OCI-LY7 (cell line): ENCODE measurements around the gene RPL37A. TPM values are rescaled to one million over a fixed set of nuclear protein-coding genes. Genes with fewer than 3 reads are reported as not detected.

Experiments used
- BruUV-seq: library from RNA; stranded (reverse); fragments of 400-500 nt; replicated peaks from 2 replicates; lab custom pipeline; 2021; lab: Mats Ljungman, UMichigan
- CTCF ChIA-PET: fragments of 300-600 bp; sonication (Branson Sonifier 250); formaldehyde crosslinking; loops from one replicate; lab custom pipeline; 2022; ENCODE audit warnings: antibody characterized with exemption; ENCODE audit not compliant: unreplicated experiment; lab: Charles Lee
- POLR2A ChIA-PET: fragments of 300-600 bp; sonication (Branson Sonifier 250); formaldehyde crosslinking; loops from one replicate; lab custom pipeline; 2022; ENCODE audit warnings: antibody characterized with exemption; lab: Charles Lee
- DNase-seq: peaks from one replicate; pipeline ENCODE4 v3.0.0-alpha.2; 2015; ENCODE audit warnings: low spot score
- H2AFZ ChIP-seq: fragments of 200-600 bp; sonication (generic), shearing (Covaris generic); 2 replicates; pipeline ENCODE4 v1.6.1; 2014; ENCODE audit warnings: mild to moderate bottlenecking, antibody characterized with exemption, low read length, moderate library complexity
- H3K27ac ChIP-seq: fragments of 200-600 bp; sonication (generic); 2 replicates; pipeline ENCODE4 v1.5.1; 2014; ENCODE audit warnings: mixed run types, low read depth, mild to moderate bottlenecking, moderate library complexity, low read length, inconsistent platforms; ENCODE audit not compliant: poor library complexity, severe bottlenecking
- H3K36me3 ChIP-seq: fragments of 200-600 bp; sonication (generic); 2 replicates; pipeline ENCODE4 v1.6.1; 2014; ENCODE audit warnings: mild to moderate bottlenecking, antibody characterized with exemption, low read length, moderate library complexity, mixed read lengths; ENCODE audit not compliant: insufficient read depth
- H3K4me1 ChIP-seq: fragments of 200-600 bp; sonication (generic); 2 replicates; pipeline ENCODE4 v1.5.1; 2014; ENCODE audit warnings: mild to moderate bottlenecking, low read length; ENCODE audit not compliant: insufficient read depth, poor library complexity, severe bottlenecking
- H3K4me2 ChIP-seq: fragments of 200-600 bp; sonication (generic); 2 replicates; pipeline ENCODE4 v1.6.1; 2014; ENCODE audit warnings: mild to moderate bottlenecking, low read length
- H3K4me3 ChIP-seq: fragments of 200-600 bp; sonication (generic); 2 replicates; pipeline ENCODE4 v1.5.1; 2014; ENCODE audit warnings: mild to moderate bottlenecking, low read depth, low read length; ENCODE audit not compliant: poor library complexity, severe bottlenecking
- H3K79me2 ChIP-seq: fragments of 200-600 bp; sonication (generic); 2 replicates; pipeline ENCODE4 v1.6.1; 2016; ENCODE audit warnings: low read depth, mild to moderate bottlenecking, low read length, moderate library complexity, mixed read lengths; ENCODE audit not compliant: insufficient read depth
- H3K9me2 ChIP-seq: fragments of 200-600 bp; sonication (generic); 2 replicates; pipeline ENCODE4 v1.6.1; 2016; ENCODE audit warnings: mild to moderate bottlenecking, low read length, mixed read lengths; ENCODE audit not compliant: insufficient read depth
- H3K9me3 ChIP-seq: fragments of 200-600 bp; sonication (generic); 2 replicates; pipeline ENCODE4 v1.6.1; 2014; ENCODE audit warnings: mild to moderate bottlenecking, mixed run types, low read length, mixed read lengths
- H4K20me1 ChIP-seq: fragments of 200-600 bp; sonication (generic); 2 replicates; pipeline ENCODE4 v1.6.1; 2014; ENCODE audit warnings: mild to moderate bottlenecking, antibody characterized with exemption, low read length, moderate library complexity, mixed read lengths; ENCODE audit not compliant: insufficient read depth
- EZH2phosphoT487 ChIP-seq: fragments of 200-600 bp; sonication (generic); IDR thresholded peaks from 2 replicates; pipeline ENCODE4 v1.6.1; 2018; ENCODE audit warnings: low read depth, borderline replicate concordance, mild to moderate bottlenecking, mixed run types, antibody characterized with exemption, low read length, moderate library complexity, mixed read lengths
- intact Hi-C: fragments of 100-400 bp; cut with micrococcal nuclease; formaldehyde crosslinking; loops from one replicate; pipeline ENCODE4 v1.10.0; 2022; ENCODE audit not compliant: unreplicated experiment
- total RNA-seq, 2 experiments: library from RNA; depleted of rRNA in 1 of 2; stranded (reverse); fragments of >200 nt in 1 of 2; shearing (Covaris generic) in 1 of 2; gene quantifications; 2 replicates each; pipeline ENCODE4 v1.2.3, GENCODE V29; 2014 to 2022
- TF ChIP-seq, protein P1 (sequence below): fragments of 200-600 bp; sonication (generic); conservative IDR thresholded peaks from 2 replicates; pipeline ENCODE4 v1.5.1; 2014; ENCODE audit warnings: mild to moderate bottlenecking, antibody characterized with exemption, low read length, moderate library complexity, mixed read lengths

Gene RPL37A
- total RNA-seq, 2 experiments from 2014 or later = 3,500 to 4,020 TPM

DNA sequence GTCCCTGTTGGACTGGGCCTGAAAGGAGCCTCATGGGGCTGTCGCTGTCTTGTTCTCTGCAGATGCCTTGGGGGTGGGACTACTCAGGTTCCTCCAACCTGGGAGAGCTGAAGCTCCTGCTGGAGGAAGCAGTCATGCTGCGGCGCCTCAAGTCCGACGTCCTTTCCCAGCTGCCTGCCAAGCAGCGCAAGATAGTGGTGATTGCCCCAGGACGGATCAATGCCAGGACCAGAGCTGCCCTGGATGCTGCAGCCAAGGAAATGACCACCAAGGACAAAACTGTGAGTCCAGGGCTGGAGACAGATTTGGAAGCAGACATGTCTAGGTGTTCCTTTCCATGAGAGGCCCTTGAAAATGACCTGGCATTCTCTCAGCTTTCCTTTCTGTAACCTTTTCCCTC is 47.9 kb upstream of the RPL37A start:
- H4K20me1 ChIP-seq = no peaks in the 10 kb centered on the region
- ChIA-PET POLR2A (no interaction called here), CTCF (no interaction called here)
- H2AFZ ChIP-seq = no peak overlapping the region
- no TSS peak for BruUV-seq
- no peak overlapping the region for H3K4me3 ChIP-seq
- no peaks in the 10 kb centered on the region for H3K9me2 ChIP-seq
- no peak overlapping the region for H3K4me2 ChIP-seq
- TF ChIP-seq EZH2phosphoT487 = no peak
- TF ChIP-seq, protein P1, sequence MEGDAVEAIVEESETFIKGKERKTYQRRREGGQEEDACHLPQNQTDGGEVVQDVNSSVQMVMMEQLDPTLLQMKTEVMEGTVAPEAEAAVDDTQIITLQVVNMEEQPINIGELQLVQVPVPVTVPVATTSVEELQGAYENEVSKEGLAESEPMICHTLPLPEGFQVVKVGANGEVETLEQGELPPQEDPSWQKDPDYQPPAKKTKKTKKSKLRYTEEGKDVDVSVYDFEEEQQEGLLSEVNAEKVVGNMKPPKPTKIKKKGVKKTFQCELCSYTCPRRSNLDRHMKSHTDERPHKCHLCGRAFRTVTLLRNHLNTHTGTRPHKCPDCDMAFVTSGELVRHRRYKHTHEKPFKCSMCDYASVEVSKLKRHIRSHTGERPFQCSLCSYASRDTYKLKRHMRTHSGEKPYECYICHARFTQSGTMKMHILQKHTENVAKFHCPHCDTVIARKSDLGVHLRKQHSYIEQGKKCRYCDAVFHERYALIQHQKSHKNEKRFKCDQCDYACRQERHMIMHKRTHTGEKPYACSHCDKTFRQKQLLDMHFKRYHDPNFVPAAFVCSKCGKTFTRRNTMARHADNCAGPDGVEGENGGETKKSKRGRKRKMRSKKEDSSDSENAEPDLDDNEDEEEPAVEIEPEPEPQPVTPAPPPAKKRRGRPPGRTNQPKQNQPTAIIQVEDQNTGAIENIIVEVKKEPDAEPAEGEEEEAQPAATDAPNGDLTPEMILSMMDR = no peak
- H3K79me2 ChIP-seq = no peaks in the 10 kb centered on the region
- peaks cover 87% of the 10 kb centered on the region for H3K36me3 ChIP-seq
- H3K9me3 ChIP-seq = no peaks in the 10 kb centered on the region
- intact Hi-C loops = no loop called here
- no peaks in the 10 kb centered on the region for H3K4me1 ChIP-seq
- H3K27ac ChIP-seq = no peak overlapping the region
- DNase-seq = no peak

DNA sequence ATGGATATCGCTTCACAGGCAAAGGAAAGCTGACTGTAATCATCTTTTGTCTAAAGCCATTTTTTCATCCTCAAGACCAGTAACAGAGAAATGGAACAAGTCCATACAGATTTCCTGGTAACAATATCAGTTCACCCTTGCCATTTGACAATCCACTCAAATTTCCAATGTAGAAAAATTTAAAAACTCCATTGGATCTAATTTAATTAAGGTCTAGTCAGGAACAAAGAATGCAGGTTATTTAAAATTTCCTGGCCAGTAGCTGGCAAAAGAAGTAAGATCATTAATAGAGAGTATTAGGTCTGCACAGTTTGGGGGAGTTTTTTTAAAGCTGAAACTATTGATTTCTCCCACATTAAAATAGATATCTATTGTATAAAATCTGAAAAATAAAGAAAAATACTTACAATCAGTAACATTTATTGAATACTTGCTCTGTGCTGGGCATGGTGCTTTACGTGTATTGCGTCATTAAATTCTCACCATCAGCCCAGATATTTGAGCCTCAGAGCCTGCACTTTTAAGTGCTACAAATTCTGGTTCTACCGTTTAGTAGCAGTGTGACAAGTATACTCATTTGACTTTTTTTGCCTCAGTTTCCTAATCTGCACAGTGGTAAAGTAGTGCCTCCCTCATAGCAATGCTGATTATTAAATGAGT is 44.6 kb upstream of the RPL37A start:
- no peak overlapping the region for H3K27ac ChIP-seq
- H3K9me3 ChIP-seq = no peaks in the 10 kb centered on the region
- CTCF ChIA-PET = no interaction called here
- H3K36me3 ChIP-seq = peaks cover 59% of the 10 kb centered on the region
- no peak overlapping the region for H2AFZ ChIP-seq
- H4K20me1 ChIP-seq = no peaks in the 10 kb centered on the region
- no peak overlapping the region for H3K4me3 ChIP-seq
- no peaks in the 10 kb centered on the region for H3K4me1 ChIP-seq
- BruUV-seq = no TSS peak
- no peak for TF ChIP-seq EZH2phosphoT487
- TF ChIP-seq, protein P1 = no peak
- intact Hi-C loops = no loop called here
- POLR2A ChIA-PET = no interaction called here
- no peak for DNase-seq
- no peak overlapping the region for H3K4me2 ChIP-seq
- no peaks in the 10 kb centered on the region for H3K79me2 ChIP-seq
- H3K9me2 ChIP-seq = no peaks in the 10 kb centered on the region

DNA sequence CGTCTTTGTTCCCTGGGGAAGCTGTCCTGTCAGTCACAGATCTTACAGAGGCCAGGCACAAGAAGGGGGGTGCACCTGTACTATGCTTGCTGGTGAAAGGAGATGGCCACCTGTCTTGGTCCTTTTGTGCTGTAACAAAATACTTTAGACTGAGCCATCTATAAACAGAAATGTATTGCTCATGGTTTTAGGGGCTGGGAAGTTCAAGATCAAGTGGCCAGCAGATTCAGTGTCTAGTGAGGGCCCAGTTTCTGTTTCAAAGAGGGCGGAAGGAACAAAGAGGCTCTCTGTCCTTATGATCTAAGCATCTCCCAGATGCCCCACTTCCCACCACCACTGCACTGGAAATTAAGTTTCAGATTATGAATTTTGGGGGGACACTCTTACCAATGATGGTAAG is 35.5 kb upstream of the RPL37A start:
- TF ChIP-seq EZH2phosphoT487 = no peak
- TF ChIP-seq, protein P1 = no peak
- Histone ChIP-seq H3K4me2 (no peak overlapping the region), H3K79me2 (no peaks in the 10 kb centered on the region), H3K4me1 (no peaks in the 10 kb centered on the region), H3K9me3 (no peaks in the 10 kb centered on the region), H3K4me3 (no peak overlapping the region), H3K36me3 (peaks cover 4% of the 10 kb centered on the region; the same call in 1 of the 2 replicates), H2AFZ (no peak overlapping the region), H3K9me2 (no peaks in the 10 kb centered on the region), H4K20me1 (no peaks in the 10 kb centered on the region), H3K27ac (no peak overlapping the region)
- CTCF ChIA-PET = no interaction called here
- intact Hi-C loops = no loop called here
- no TSS peak for BruUV-seq
- POLR2A ChIA-PET = interaction anchor here (0.6 kb wide), 1 partner anchor 47 kb away, joined by 3 read pairs; no protein-coding TSS in a partner anchor
- DNase-seq = no peak
